GM18909 (cell line): Measurements from ENCODE around the gene DCAF12.
A peak's percentile ranks its signal among the peaks of the same experiment; 100 is the strongest.
"Not testable (repeated sequence)": the region's sequence is repeated elsewhere in the genome, so short reads cannot be mapped to it uniquely, and the experiment has no call there.

Experiments used
- ATAC-seq: cut with Tn5 transposase; IDR thresholded peaks from one replicate; pipeline ENCODE4 v1.9.1; 2021; ENCODE audit warnings: mild to moderate bottlenecking; ENCODE audit not compliant: unreplicated experiment, poor library complexity

The DCAF12 gene

DNA sequence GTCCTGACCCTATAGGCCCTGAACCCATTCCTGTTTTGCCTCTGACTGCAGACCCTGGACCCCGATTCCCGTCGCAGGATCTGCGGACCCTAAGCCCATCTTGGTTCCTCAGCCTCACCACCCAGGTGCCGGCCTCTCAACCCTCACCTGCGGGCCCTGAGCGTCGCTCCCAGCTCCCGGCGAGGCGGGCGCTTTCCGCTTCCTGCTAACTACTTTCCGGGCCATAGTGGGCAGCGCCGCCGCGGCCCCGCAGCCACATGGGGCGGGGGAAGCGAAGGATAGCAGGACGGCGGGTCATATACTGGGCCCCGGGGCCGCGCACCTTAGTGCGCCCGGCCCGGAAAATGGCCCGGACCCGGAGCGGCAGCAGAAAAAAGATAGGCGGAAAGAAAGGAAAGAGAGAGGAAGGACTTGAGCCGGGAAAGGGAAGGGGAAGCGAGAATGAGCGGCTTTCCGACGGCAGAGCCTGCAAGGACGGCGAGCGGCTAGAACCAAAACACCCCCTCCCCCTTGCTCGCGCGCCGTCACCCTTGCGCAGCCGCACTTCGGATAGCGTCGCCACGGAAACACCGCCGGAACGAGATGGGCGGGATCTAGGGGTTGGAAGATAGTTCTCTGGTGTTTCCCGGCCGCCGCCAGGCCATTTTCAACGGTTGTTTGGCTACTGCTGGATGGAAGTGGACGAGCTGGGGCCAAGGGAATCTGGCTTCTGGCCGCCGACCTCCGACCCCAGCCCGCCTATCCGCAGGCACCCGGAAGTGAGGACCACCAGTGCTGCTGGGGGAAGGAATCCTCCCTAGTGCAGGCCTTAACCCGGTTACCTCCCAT lies at the start of gene DCAF12:
DCAF12 (minus strand) TSS at position 492 of the 828 bp plus-strand sequence; CDS start at position 225, 267 bp downstream.
- ATAC-seq, result peak; percentile 87

DNA sequence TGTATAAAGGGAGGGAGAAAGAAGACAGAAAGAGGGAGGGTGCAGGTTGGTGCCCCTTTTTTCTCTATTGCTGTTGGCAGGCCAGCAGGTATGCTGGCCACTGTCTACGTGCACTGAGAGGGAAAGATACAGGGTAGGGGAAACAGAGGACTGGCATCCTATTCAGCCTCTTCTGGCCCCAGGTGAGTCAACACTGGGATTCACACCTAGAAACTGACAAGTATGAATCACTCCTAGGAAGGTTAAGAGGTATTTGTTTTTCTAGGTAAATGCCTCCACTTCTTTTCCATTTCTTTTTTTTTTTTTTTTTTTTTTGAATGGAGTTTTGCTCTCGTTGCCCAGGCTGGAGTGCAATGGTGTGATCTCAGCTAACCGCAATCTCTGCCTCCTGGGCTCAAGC lies 49.6 kb upstream of the DCAF12 start:
- ATAC-seq, result no peak

DNA sequence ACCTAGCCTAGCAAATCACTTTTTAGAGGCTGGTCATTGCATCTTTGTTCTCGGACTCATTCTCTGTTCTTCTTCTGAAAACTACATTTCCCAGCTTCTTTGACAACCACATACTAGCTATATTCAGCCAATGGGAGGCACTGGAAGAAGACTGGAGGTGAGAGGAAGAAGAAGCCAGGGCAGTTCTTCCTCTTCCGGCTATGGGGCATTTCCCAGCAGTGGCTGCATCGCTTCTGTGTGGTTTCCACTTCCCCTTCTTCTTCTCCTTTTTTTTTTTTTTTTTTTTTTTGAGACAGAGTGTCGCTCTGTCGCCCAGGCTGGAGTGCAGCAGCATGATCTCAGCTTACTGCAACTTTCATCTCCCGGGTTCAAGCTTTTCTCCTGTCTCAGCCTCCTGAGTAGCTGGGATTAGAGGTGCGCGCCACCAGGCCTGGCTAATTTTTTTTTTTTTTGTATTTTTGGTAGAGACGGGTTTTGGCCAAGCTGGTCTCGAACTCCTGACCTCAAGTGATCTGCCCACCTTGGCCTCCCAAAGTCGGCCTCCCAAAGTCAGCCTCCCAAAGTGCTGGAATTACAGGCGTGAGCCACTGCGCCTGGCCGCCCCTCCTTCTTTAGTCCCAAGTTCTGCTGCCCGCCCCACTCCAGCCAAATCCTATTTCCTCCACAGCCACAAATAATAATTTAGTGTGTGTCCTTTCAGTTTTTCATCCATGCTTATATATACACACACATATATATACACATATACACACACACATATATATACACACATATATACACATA lies 45.4 kb upstream of the DCAF12 start:
- ATAC-seq, result peak; percentile 71

DNA sequence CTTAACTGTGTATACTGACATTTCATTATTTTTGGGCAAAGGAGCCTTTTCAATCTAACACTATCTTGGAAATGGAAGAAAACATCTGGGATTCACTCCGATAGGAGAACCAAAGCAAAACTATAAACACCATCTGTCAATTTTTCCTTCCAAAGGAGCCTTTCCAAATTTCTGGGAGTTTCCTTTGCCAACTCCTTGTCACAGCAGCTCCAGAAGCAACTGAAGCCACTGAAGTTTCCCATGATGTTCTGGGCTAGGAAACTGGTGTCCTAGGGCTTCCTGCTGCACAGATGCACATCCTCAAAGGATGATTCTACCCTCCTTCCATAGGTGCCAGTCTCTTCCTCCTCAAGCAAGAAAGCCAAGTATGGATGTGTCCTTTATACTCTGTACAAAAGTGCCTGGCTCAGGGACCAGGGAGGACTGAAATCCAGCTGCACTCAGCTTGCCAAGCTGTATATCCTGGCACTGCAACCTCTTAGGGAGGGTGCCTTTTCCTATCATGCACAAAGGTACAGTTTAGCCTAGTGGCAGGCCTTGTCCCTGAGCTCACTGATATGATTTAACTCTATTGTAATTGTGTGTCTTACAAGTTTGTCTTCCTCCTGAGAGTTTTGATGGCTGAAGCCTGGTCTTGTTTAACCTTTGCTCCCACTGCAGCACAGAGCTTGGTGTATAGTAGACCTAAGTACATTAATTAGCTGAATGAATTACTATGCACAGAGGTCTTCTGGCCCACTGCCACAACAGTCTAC lies 43.9 kb upstream of the DCAF12 start:
- ATAC-seq, result no peak

DNA sequence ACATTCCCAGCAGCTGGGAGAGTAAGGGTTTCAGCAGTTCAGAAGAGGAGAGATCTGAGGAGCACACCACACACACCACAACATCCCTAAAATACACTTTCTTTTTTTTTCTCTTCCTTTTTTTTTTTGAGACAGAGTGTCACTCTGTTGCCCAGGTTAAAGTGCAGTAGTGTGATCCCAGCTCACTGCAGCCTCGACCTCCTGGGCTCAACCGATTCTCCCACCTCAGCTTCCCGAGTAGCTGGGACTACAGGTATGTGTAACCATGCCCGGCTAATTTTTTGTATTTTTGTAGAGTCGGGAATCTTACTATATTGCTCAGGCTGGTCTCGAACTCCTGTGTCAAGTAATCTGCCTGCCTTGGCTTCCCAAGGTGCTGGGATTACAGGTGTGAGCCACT lies 42.6 kb upstream of the DCAF12 start:
- ATAC-seq, result no peak

DNA sequence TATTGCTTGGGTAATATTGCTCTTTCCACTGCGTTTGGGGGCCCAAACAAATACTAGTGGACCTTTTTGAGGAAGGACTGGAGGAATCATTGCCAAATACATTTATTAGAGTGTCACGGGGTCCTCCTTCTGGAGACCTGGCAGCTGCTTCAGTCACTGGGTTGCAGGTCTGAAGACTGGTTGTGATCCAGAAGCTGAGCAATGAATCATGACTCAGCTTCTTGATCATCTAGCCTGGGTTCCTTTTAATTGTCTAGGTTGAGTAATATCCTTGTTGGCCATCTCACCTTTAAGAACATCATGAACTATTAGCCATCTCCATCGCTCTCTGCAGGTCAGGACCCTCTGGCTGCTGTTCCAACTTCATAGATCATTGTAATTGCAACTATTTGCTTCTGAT lies 36.9 kb upstream of the DCAF12 start:
- ATAC-seq, result no peak

DNA sequence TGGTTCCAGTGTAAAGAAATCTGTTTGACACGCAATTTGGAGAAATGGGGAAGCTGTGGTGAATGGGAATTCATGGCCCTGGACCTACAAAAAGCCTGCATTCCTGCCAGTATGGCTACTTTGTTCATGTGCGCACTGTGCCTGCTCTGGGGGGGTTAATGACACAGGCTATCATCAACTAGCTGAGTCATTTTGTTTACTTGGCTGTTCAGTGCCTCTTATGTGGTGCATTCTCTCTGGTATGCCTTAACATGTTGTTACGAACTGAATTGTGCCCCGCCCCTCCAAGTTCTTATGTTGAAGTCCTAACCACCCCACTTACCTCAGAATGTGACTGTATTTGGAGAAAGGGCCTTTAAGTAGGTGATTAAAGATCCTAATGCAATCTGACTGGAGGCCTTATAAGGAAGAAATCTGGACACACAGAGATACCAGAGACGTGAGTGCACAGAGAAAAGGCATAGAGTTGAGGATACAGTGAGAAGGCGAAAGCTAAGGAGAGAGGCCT lies 31.9 kb upstream of the DCAF12 start:
- ATAC-seq, result no peak

DNA sequence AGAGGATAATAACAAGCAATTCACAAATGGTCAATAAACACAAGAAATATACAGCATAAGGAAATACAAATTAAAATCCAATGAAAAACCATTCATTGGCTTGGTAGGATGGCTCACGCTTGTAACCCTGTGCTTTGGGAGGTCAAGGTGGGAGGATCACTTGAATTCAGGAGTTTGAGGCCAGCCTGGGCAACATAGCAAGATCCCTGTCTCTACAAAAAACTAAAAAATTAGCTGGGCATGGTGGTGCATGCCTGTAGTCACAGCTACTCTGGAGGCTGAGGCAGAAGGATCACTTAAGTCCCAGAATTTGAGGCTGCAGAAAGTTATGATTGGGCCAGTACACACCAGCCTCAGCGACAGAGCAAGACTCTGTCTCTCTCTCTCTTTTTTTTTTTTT lies 31.4 kb upstream of the DCAF12 start:
- ATAC-seq, result no peak

DNA sequence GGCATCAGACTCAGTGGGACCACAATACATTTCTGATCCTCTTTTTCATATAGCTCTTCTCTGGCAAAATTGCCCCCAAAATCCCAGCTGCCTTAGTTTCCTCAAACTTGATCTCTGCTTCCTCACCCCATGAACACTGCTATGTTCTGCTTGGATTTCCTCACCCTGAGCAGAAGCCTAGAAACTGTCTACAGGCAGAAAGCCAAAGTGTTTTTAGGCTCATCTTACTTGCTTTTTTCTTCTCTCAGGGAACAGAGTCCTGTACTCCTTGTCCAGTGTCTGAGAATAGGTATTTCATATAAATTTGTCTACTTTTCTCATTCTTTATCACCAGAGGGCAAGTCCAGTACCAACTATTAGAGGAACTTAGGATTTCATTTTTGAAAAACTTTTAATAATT lies 30.8 kb upstream of the DCAF12 start:
- ATAC-seq, result no peak

DNA sequence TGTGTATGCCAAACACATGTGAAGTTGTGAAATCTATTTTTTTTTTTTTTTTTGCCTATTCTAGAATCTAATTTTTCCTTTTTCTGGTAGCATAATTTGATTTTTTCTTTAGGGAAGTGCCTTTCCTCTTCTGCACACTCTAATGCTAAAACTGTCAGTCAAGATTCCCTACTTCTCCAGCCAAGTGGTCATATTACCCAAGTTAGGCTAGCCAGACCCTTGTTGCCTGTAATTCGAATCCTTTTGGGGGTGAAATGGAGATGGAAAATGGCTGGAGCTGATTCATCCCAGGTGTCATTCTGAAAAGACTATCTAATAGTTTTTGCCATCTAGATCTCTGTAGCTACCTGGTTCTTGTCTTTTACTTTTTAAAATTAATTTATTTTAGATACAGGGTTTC lies 27.6 kb upstream of the DCAF12 start:
- no peak for ATAC-seq

DNA sequence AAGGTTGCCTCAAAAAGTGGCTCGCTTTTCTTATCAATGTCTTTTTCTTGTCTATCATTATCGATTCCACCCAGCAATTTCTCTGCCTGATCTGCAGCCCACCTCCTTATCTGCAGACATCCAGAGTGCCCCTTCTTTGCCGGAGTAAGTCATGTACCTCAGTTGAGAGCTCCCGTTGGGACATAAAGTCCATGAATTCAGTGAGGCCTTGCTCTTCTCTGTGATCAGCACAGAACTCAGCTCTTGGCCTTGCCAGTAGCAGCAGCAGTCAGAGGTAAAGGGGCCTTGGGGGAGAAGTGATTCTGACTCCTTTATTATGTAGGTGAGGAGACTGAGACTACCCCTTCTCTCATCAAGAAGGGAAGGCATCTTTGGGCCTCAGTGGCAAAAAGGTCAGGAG lies 24.9 kb upstream of the DCAF12 start:
- ATAC-seq, result no peak

DNA sequence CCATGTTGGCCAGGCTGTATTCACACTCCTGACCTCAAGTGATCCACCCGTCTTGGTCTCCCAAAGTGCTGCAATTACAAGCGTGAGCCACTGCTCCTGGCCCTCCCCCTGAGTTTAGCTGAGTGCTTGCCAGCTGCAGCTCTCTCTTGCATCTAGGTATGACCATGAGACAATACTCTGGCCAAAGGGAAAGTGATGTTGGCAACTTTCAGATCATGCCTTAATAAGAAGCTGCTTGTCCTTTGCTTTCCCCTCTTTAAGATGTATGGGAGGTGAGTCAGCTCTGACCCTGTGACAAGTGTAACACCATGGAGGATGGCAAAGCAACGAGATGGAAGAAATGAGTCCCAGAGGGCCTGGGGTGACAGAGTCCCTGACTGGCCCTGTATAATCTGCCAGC lies 18.7 kb upstream of the DCAF12 start:
- no peak for ATAC-seq

DNA sequence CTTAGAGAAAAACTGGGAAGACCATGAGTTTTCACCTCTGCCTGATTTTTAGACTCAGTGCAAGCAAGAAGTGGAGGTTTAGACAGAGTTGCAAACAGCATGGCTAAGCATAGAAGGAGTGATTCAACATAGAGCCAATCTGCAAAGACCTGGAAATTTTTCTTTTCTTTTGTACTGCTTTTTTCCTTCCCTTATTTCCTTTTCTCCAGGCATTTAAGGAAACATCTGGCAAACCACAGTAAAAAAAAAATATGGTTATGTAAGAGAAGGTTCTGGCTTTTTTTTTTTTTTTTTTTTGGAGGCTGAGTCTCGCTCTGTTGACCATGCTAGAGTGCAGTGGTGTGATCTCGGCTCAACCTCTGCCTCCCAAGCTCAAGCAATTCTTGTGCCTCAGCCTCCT lies 16.6 kb upstream of the DCAF12 start:
- no peak for ATAC-seq

DNA sequence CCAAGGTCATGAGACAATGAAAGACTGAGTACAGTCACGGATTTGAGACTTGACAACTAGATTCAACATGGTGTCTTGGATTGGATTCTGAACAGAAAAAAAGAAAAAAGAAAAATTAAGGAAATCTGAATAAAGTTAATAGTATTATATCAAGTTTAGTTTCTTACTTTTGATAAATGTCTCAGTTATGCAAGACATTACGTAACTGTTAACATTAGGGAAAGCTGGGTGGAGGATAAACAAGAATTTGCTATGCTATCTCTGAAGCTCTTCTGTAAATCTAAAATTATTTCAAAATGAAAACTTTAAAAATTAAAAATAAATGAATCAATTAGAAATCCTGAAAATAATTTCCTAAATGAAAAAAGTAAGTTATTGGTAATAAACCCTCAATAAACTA lies 14.4 kb upstream of the DCAF12 start:
- no peak for ATAC-seq

DNA sequence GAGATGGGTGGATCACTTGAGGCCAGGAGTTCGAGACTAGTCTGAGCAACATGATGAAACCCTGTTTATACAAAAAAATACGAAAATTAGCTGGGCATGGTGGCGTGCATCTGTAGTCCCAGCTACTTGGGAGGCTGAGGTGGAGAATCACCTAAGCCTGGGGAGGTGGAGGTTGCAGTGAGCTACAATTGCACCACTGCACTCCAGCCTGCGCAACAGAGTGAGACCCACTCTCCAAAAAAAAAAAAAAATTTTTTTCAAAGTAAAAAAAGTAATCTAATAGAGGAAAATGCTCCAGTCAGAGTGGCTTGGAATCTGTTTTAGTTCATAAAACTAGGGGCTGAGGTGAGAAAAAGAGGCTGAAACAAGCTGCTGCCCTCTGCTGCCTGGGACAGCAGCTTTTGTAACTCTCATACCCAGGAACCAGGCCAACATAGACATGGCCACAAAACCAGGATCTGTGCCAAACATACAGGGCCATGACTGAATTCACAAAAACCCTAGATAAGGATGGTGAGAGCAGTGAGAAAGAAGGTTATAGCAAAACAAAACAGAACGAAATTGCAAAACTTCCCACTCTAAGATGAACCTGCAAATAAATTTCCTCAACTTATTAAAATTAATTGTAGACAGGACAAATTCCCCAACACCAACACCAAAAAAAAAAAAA lies 13.1 kb upstream of the DCAF12 start:
- no peak for ATAC-seq

DNA sequence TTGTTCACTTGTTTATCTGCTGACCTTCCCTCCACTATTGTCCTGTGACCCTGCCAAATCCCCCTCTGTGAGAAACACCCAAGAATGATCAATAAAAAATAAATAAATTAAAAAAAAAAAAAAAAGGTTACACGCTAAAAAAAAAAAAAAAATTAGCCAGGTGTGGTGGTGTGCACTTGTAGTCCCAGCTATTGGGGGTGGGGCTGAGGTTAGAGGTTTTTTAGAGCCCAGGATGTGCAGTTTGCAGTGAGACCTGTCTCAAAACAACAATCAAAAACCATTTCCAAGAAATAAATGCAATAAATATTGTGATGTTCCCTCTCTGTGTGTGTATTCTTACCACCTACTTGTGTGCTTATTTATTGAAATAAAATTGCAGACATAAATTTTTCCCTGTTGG lies 12.1 kb upstream of the DCAF12 start:
- ATAC-seq, result not testable (repeated sequence)

DNA sequence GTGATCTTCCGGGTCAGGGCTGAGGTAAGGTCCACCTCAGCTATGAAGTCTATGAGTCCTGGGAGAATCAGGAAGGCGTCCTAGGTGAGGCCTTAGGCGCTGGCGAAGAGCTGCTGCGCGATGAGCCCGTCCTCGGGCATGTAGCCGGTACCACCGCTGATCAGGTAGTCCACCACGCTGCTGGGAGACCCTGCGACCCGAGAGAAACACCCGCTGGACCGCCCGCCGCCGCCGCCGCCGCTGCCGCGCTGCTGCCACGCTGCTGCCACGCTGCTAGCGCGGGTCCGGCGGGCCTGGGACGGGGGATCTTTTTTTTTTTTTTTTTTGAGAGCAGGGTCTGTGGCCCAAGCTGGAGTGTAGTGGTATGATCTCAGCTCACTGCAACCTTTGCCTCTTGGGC lies 8.0 kb upstream of the DCAF12 start:
- ATAC-seq, result no peak

DNA sequence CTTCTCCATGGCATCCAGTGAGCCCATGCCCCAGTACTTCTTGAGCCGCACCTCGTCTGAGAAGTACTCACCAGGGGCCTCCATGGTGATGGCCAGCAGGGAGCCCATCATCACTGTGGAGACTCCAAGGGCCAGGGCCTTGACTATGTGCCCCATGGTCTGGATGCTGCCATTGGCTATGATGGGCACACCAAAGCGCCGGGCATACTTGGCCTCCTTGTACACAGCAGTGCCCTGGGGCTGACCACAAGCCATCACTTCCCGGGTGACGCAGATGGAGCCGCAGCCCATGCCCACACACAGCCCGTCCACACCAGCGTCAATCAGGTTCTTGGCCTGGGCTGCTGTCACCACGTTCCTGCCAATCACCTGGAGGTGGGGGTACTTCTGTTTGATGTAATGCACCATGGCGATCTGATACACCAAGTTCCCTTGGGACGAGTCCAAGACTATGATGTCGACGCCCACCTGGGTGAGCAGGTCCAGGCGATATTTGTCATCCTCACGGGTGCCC lies 7.0 kb upstream of the DCAF12 start:
- ATAC-seq, result no peak

DNA sequence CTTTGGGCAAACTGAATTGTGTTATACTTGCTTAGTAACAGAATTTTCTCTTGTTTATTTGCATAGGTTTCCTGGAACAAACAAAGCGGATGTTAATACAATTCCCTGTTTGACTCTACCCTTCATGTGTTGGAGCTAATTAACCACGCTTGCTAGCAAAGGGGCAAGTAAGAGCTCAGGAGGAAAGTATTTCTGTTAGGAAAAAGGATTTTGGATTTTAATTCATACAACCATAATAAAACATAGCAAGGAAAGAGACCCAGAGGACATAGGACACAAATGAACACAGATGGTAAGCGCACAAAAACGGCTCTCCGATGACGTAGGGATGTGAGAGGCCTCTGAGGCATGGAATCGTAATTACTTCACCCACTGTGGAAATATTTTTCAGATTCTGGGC lies 5.1 kb upstream of the DCAF12 start:
- no peak for ATAC-seq
